GM23338 (cell line): ENCODE data around the gene UMODL1. TPM values are rescaled to one million over a fixed set of nuclear protein-coding genes. Genes with fewer than 3 reads are reported as not detected.

ENCODE experiments used
- ATAC-seq: fragments of 200-7000 bp; cut with Tn5 transposase; 3 replicates; pipeline ENCODE4 v1.9.1; 2020
- DNase-seq: peaks from one replicate; pipeline ENCODE4 v3.0.0-alpha.2; 2015; ENCODE audit warnings: low spot score
- H2AFZ ChIP-seq: fragments of 200-600 bp; sonication (generic); 2 replicates; pipeline ENCODE4 v1.8.0; 2016; ENCODE audit warnings: antibody characterized with exemption, mild to moderate bottlenecking, moderate library complexity
- H3F3A ChIP-seq: fragments of 200-600 bp; sonication (generic); replicated peaks from 2 replicates; pipeline ENCODE4 v1.8.0; 2017; ENCODE audit warnings: antibody characterized with exemption, mixed run types, low read depth
- H3K27ac ChIP-seq: fragments of 200-600 bp; sonication (generic); 2 replicates; pipeline ENCODE4 v1.6.1; 2016; ENCODE audit warnings: low read depth
- H3K27me3 ChIP-seq: fragments of 200-600 bp; sonication (generic); 2 replicates; pipeline ENCODE4 v1.8.0; 2016; ENCODE audit warnings: mild to moderate bottlenecking, mixed run types, moderate library complexity; ENCODE audit not compliant: insufficient read depth
- H3K36me3 ChIP-seq: fragments of 200-600 bp; sonication (generic); 2 replicates; pipeline ENCODE4 v1.8.0; 2016; ENCODE audit warnings: mild to moderate bottlenecking; ENCODE audit not compliant: insufficient read depth
- H3K4me1 ChIP-seq: fragments of 200-600 bp; sonication (generic); 2 replicates; pipeline ENCODE4 v1.8.0; 2016; ENCODE audit warnings: mild to moderate bottlenecking, moderate library complexity; ENCODE audit not compliant: insufficient read depth
- H3K4me2 ChIP-seq: fragments of 200-600 bp; sonication (generic); 2 replicates; pipeline ENCODE4 v1.7.1; 2017; ENCODE audit warnings: mixed run types
- H3K4me3 ChIP-seq: fragments of 200-600 bp; sonication (generic); 2 replicates; pipeline ENCODE4 v1.6.1; 2016; ENCODE audit warnings: mixed run types
- H3K79me2 ChIP-seq: fragments of 200-600 bp; sonication (generic); replicated peaks from 2 replicates; pipeline ENCODE4 v1.8.0; 2017; ENCODE audit warnings: mild to moderate bottlenecking; ENCODE audit not compliant: insufficient read depth
- H3K9me2 ChIP-seq: fragments of 200-600 bp; sonication (generic); 2 replicates; pipeline ENCODE4 v1.8.0; 2017; ENCODE audit not compliant: insufficient read depth
- H4K20me1 ChIP-seq: fragments of 200-600 bp; sonication (generic); replicated peaks from 2 replicates; pipeline ENCODE4 v1.8.0; 2017; ENCODE audit warnings: mild to moderate bottlenecking; ENCODE audit not compliant: insufficient read depth
- H3K27ac Mint-ChIP-seq: 2 replicates; pipeline ENCODE4 v1.8.0; 2020; ENCODE audit warnings: inconsistent platforms, mild to moderate bottlenecking, moderate library complexity, mixed read lengths
- H3K27me3 Mint-ChIP-seq: 3 replicates; pipeline ENCODE4 v1.8.0; 2022; ENCODE audit warnings: low read depth, mild to moderate bottlenecking, moderate library complexity, mixed read lengths, inconsistent platforms; ENCODE audit not compliant: insufficient read depth, poor library complexity
- H3K36me3 Mint-ChIP-seq: 3 replicates; pipeline ENCODE4 v1.8.0; 2021; ENCODE audit warnings: low read depth, mild to moderate bottlenecking, inconsistent platforms, moderate library complexity, mixed read lengths
- H3K4me1 Mint-ChIP-seq: 3 replicates; pipeline ENCODE4 v1.8.0; 2020; ENCODE audit warnings: mild to moderate bottlenecking, inconsistent platforms, mixed read lengths
- H3K4me3 Mint-ChIP-seq: 3 replicates; pipeline ENCODE4 v1.8.0; 2021; ENCODE audit warnings: moderate library complexity, mild to moderate bottlenecking, inconsistent platforms, mixed read lengths
- H3K9me3 Mint-ChIP-seq: 3 replicates; pipeline ENCODE4 v1.8.0; 2020; ENCODE audit warnings: moderate library complexity, mild to moderate bottlenecking, inconsistent platforms, mixed read lengths
- CREB1 ChIP-seq: fragments of 250-450 bp; sonication (Bioruptor Pico); IDR thresholded peaks from 2 replicates; pipeline ENCODE4 v1.5.0; 2020; ENCODE audit warnings: low read depth, mild to moderate bottlenecking, moderate library complexity
- EZH2 ChIP-seq: fragments of 200-600 bp; sonication (generic); IDR thresholded peaks from one replicate; pipeline ENCODE4 v1.8.0; 2017; ENCODE audit warnings: antibody characterized with exemption, mild to moderate bottlenecking, low read depth; ENCODE audit not compliant: unreplicated experiment
- NANOG ChIP-seq: IDR thresholded peaks from 2 replicates; pipeline ENCODE4 v1.6.1; 2016; ENCODE audit warnings: antibody characterized with exemption, borderline replicate concordance
- POLR2AphosphoS5 ChIP-seq: IDR thresholded peaks from 2 replicates; pipeline ENCODE4 v1.6.1; 2016; ENCODE audit warnings: antibody characterized with exemption, low read depth
- STAT1 ChIP-seq: IDR thresholded peaks from one replicate; pipeline ENCODE4 v1.6.1; 2016; ENCODE audit warnings: antibody characterized with exemption; ENCODE audit not compliant: unreplicated experiment
- ZNF114 ChIP-seq: fragments of 250-450 bp; sonication (Bioruptor Pico); IDR thresholded peaks from 2 replicates; pipeline ENCODE4 v1.5.0; 2020; ENCODE audit warnings: mild to moderate bottlenecking, moderate library complexity
- ZNF331 ChIP-seq: fragments of 250-450 bp; sonication (Bioruptor Pico); IDR thresholded peaks from 2 replicates; pipeline ENCODE4 v1.5.0; 2020; ENCODE audit warnings: low read depth, mild to moderate bottlenecking, moderate library complexity
- polyA plus RNA-seq: library from polyadenylated mRNA; unstranded; fragments of >200 nt; fragmentation: Nextera tagmentation; extraction: Ambion mirVana; gene quantifications from 2 replicates; pipeline ENCODE4 v1.2.1, GENCODE V29; 2016
- total RNA-seq: library from RNA; depleted of rRNA; stranded (reverse); fragments of >200 nt; shearing (Covaris generic); gene quantifications from 2 replicates; pipeline ENCODE4 v1.2.3, GENCODE V29; 2014
- TF ChIP-seq, protein P1 (sequence below): fragments of 250-450 bp; sonication (Bioruptor Pico); IDR thresholded peaks from 2 replicates; pipeline ENCODE4 v1.5.0; 2020; ENCODE audit warnings: mild to moderate bottlenecking, moderate library complexity
- TF ChIP-seq, protein P2 (sequence below), 2 experiments: fragments of 200-600 bp in 1 of 2; sonication (generic) in 1 of 2; conservative IDR thresholded peaks; 2 replicates each; pipeline versions ENCODE4 v1.5.1 to v1.6.1; 2016 to 2017; ENCODE audit warnings: antibody characterized with exemption in 2 of 2, low read depth in 2 of 2, mild to moderate bottlenecking in 2 of 2, moderate library complexity in 1 of 2

The UMODL1 gene
- total and polyA plus RNA-seq, 2 experiments from 2014 or later, result not detected

DNA sequence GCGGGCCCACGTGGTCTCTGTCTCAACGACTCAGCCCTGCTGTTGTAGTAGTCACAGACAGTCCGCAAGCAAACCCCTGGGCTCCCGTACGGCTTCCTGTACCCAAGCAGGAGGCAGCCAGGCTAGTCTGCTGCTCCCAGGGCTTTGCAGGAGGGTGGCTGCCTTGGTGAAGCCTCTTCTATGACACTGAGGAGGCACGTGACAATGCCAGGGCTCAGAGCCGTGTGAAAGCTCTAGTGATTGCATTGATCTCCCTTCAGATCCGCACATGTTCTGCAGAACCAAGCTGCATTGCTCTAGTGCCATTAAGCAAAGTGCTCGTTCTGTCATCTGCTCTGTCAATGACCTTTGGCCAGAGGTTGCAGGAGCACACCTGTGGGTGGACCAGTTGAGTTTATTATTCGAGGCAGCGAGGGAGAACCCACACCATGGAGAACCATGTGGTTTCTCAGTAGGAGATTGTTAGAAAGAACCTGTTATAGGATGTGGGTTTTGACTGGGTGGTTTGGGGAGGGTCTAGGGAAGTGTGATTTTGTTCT is 18.0 kb downstream of the UMODL1 start:
- no peaks in the 10 kb centered on the region for H3K36me3 ChIP-seq
- no peak overlapping the region for H3K4me3 ChIP-seq
- Mint-ChIP-seq H3K4me1 (peaks cover 15% of the 10 kb centered on the region), H3K9me3 (peaks cover 6% of the 10 kb centered on the region), H3K36me3 (peaks cover 3% of the 10 kb centered on the region; the same call in 2 of the 3 replicates), H3K4me3 (no peak overlapping the region), H3K27ac (no peak overlapping the region), H3K27me3 (peaks cover 14% of the 10 kb centered on the region)
- no peaks in the 10 kb centered on the region for H3K79me2 ChIP-seq
- no peak overlapping the region for H2AFZ ChIP-seq
- H3K4me1 ChIP-seq, result peaks cover 7% of the 10 kb centered on the region; the same call in 1 of the 2 replicates
- no peaks in the 10 kb centered on the region for H4K20me1 ChIP-seq
- no peak for ATAC-seq
- H3K27me3 ChIP-seq, result no peaks in the 10 kb centered on the region
- H3K4me2 ChIP-seq, result no peak overlapping the region
- no peaks in the 10 kb centered on the region for H3F3A ChIP-seq
- no peak for TF ChIP-seq NANOG
- TF ChIP-seq POLR2AphosphoS5, result no peak
- TF ChIP-seq, protein P1, sequence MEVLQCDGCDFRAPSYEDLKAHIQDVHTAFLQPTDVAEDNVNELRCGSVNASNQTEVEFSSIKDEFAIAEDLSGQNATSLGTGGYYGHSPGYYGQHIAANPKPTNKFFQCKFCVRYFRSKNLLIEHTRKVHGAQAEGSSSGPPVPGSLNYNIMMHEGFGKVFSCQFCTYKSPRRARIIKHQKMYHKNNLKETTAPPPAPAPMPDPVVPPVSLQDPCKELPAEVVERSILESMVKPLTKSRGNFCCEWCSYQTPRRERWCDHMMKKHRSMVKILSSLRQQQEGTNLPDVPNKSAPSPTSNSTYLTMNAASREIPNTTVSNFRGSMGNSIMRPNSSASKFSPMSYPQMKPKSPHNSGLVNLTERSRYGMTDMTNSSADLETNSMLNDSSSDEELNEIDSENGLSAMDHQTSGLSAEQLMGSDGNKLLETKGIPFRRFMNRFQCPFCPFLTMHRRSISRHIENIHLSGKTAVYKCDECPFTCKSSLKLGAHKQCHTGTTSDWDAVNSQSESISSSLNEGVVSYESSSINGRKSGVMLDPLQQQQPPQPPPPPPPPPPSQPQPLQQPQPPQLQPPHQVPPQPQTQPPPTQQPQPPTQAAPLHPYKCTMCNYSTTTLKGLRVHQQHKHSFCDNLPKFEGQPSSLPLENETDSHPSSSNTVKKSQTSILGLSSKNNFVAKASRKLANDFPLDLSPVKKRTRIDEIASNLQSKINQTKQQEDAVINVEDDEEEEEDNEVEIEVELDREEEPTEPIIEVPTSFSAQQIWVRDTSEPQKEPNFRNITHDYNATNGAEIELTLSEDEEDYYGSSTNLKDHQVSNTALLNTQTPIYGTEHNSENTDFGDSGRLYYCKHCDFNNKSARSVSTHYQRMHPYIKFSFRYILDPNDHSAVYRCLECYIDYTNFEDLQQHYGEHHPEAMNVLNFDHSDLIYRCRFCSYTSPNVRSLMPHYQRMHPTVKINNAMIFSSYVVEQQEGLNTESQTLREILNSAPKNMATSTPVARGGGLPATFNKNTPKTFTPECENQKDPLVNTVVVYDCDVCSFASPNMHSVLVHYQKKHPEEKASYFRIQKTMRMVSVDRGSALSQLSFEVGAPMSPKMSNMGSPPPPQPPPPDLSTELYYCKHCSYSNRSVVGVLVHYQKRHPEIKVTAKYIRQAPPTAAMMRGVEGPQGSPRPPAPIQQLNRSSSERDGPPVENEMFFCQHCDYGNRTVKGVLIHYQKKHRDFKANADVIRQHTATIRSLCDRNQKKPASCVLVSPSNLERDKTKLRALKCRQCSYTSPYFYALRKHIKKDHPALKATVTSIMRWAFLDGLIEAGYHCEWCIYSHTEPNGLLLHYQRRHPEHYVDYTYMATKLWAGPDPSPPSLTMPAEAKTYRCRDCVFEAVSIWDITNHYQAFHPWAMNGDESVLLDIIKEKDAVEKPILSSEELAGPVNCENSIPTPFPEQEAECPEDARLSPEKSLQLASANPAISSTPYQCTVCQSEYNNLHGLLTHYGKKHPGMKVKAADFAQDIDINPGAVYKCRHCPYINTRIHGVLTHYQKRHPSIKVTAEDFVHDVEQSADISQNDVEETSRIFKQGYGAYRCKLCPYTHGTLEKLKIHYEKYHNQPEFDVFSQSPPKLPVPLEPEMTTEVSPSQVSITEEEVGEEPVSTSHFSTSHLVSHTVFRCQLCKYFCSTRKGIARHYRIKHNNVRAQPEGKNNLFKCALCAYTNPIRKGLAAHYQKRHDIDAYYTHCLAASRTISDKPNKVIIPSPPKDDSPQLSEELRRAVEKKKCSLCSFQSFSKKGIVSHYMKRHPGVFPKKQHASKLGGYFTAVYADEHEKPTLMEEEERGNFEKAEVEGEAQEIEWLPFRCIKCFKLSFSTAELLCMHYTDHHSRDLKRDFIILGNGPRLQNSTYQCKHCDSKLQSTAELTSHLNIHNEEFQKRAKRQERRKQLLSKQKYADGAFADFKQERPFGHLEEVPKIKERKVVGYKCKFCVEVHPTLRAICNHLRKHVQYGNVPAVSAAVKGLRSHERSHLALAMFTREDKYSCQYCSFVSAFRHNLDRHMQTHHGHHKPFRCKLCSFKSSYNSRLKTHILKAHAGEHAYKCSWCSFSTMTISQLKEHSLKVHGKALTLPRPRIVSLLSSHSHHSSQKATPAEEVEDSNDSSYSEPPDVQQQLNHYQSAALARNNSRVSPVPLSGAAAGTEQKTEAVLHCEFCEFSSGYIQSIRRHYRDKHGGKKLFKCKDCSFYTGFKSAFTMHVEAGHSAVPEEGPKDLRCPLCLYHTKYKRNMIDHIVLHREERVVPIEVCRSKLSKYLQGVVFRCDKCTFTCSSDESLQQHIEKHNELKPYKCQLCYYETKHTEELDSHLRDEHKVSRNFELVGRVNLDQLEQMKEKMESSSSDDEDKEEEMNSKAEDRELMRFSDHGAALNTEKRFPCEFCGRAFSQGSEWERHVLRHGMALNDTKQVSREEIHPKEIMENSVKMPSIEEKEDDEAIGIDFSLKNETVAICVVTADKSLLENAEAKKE (CRISPR knock-in tag), result no peak
- no peak for TF ChIP-seq ZNF331 (CRISPR knock-in tag)
- TF ChIP-seq ZNF114 (CRISPR knock-in tag), result no peak
- H3K9me2 ChIP-seq, result no peaks in the 10 kb centered on the region
- no peak overlapping the region for H3K27ac ChIP-seq
- DNase-seq, result no peak

DNA sequence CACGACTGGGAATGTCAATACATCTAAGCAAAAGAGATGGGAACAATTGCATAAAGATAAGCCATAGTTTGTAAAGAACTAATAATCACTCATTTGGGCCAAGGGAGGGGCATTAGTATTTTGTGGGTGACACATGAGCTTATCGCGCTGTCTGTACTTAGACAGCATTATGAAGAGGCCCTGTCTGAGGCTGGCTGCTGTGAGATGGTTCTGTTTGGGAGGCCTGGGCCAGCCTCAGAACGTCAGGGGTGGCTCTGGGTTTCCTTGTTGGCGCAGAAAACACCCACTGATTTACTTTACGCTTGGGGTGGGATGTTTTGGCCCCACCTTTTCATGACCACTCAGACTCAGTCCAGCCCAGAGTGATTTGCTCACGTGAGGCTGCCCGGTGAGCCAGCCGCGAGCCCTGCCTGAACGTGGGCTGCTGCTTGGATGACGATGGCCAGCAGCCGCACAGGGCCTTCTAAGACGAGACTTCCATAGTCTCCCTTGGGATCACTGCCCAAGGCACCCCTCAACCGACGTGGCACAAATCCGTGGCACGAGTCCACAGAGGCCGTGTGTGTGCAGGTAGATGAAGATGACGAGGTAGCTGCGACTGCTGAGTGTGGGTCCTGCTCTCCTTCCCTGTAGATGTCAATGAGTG is 18.7 kb downstream of the UMODL1 start:
- ATAC-seq (no peak), DNase-seq (no peak)
- no peak overlapping the region for H3K4me2 ChIP-seq
- no peaks in the 10 kb centered on the region for H4K20me1 ChIP-seq
- no peak overlapping the region for H3K4me3 ChIP-seq
- H3K9me2 ChIP-seq, result no peaks in the 10 kb centered on the region
- Mint-ChIP-seq H3K9me3 (peaks cover 10% of the 10 kb centered on the region), H3K4me1 (peaks cover 15% of the 10 kb centered on the region), H3K4me3 (no peak overlapping the region), H3K27ac (no peak overlapping the region), H3K27me3 (peaks cover 14% of the 10 kb centered on the region), H3K36me3 (peaks cover 7% of the 10 kb centered on the region; the same call in 2 of the 3 replicates)
- H3K27ac ChIP-seq, result no peak overlapping the region
- no peaks in the 10 kb centered on the region for H3K79me2 ChIP-seq
- no peak overlapping the region for H2AFZ ChIP-seq
- no peak for TF ChIP-seq ZNF114 (CRISPR knock-in tag)
- no peak for TF ChIP-seq NANOG
- TF ChIP-seq POLR2AphosphoS5, result no peak
- no peak for TF ChIP-seq ZNF331 (CRISPR knock-in tag)
- no peak for TF ChIP-seq EZH2
- TF ChIP-seq CREB1 (CRISPR knock-in tag), result no peak
- TF ChIP-seq, protein P2, sequence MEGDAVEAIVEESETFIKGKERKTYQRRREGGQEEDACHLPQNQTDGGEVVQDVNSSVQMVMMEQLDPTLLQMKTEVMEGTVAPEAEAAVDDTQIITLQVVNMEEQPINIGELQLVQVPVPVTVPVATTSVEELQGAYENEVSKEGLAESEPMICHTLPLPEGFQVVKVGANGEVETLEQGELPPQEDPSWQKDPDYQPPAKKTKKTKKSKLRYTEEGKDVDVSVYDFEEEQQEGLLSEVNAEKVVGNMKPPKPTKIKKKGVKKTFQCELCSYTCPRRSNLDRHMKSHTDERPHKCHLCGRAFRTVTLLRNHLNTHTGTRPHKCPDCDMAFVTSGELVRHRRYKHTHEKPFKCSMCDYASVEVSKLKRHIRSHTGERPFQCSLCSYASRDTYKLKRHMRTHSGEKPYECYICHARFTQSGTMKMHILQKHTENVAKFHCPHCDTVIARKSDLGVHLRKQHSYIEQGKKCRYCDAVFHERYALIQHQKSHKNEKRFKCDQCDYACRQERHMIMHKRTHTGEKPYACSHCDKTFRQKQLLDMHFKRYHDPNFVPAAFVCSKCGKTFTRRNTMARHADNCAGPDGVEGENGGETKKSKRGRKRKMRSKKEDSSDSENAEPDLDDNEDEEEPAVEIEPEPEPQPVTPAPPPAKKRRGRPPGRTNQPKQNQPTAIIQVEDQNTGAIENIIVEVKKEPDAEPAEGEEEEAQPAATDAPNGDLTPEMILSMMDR (conservative IDR thresholded peaks at IDR 0.05; ENCODE audit: low read depth in 2 of 2), result no peak
- no peak for TF ChIP-seq STAT1
- no peaks in the 10 kb centered on the region for H3K27me3 ChIP-seq
- H3F3A ChIP-seq, result no peaks in the 10 kb centered on the region
- no peaks in the 10 kb centered on the region for H3K36me3 ChIP-seq
- H3K4me1 ChIP-seq, result peaks cover 7% of the 10 kb centered on the region; the same call in 1 of the 2 replicates
